ENCODE results near the gene RSPRY1. TPM values are rescaled to one million over a fixed set of nuclear protein-coding genes. Genes with fewer than 3 reads are reported as not detected.

RSPRY1 gene
- total and polyA plus RNA-seq, 2 of the 4 experiments (the other 2 are of a cell fraction) = 25.2 to 62.2 TPM

GRCh38 chr16:57157533-57157932, 28.6 kb upstream of the RSPRY1 start:
- H3K14ac ChIP-seq (replicated peaks; ENCODE audit: low read depth, low read length) = no peak overlapping the region
- H2AK9ac ChIP-seq (replicated peaks; ENCODE audit: low read depth, low read length, poor library complexity) = no peak overlapping the region
- intact Hi-C loops (cut with micrococcal nuclease) = no loop called here
- no peak overlapping the region for H3K56ac ChIP-seq (ENCODE audit: extremely low read depth, insufficient read depth, low read length)
- dilution Hi-C loops (cut with HindIII; ENCODE audit: low sequenced_read_pairs, unreplicated experiment) = no loop called here
- peaks cover 3 to 5% of the 10 kb centered on the region in 2 experiments; a peak in 1 of 4 replicates for H3K79me1 ChIP-seq (ENCODE audit: low read depth in 1 of 2, low read length in 2 of 2)
- H2BK5ac ChIP-seq (ENCODE audit: low read depth, low read length, poor library complexity, severe bottlenecking) = no peak overlapping the region
- no peak for TF ChIP-seq NFE2L2 (IDR thresholded peaks at IDR 0.05; ENCODE audit: low read depth, low read length)
- TF ChIP-seq POLR2A (IDR thresholded peaks at IDR 0.05; ENCODE audit: low read depth, low read length) = no peak
- no peak for TF ChIP-seq RFX5 (IDR thresholded peaks at IDR 0.05; ENCODE audit: low read depth, low read length)
- TF ChIP-seq CHD1 (IDR thresholded peaks at IDR 0.05; ENCODE audit: low read depth, low read length) = no peak
- TF ChIP-seq MXI1 (IDR thresholded peaks at IDR 0.05; ENCODE audit: borderline replicate concordance, low read depth, low read length) = no peak
- no peak for TF ChIP-seq CTCF (conservative IDR thresholded peaks at IDR 0.05; ENCODE audit: low read depth, low read length)
- no peak for TF ChIP-seq MAFK (IDR thresholded peaks at IDR 0.05; ENCODE audit: low read depth, low read length)
- TF ChIP-seq CEBPB (IDR thresholded peaks at IDR 0.05; ENCODE audit: low read depth, low read length) = no peak
- no peak for TF ChIP-seq USF2 (IDR thresholded peaks at IDR 0.05; ENCODE audit: low read depth, low read length)
- TF ChIP-seq SMC3 (IDR thresholded peaks at IDR 0.05; ENCODE audit: low read depth, low read length) = no peak
- TF ChIP-seq MAZ (IDR thresholded peaks at IDR 0.05; ENCODE audit: borderline replicate concordance, low read depth, low read length) = no peak
- no peak for TF ChIP-seq RAD21 (IDR thresholded peaks at IDR 0.05; ENCODE audit: low read length)
- no peak for TF ChIP-seq ELK1 (IDR thresholded peaks at IDR 0.05; ENCODE audit: borderline replicate concordance, low read depth, low read length)
- TF ChIP-seq BHLHE40 (IDR thresholded peaks at IDR 0.05; ENCODE audit: low read depth, low read length) = no peak
- no peak for TF ChIP-seq FOS (IDR thresholded peaks at IDR 0.05; ENCODE audit: low read depth, low read length)
- TF ChIP-seq RCOR1 (IDR thresholded peaks at IDR 0.05; ENCODE audit: insufficient replicate concordance, low read length) = no peak
- H3K4me1 ChIP-seq (ENCODE audit: control insufficient read depth, insufficient read depth, low read length) = no peaks in the 10 kb centered on the region
- H2BK120ac ChIP-seq (ENCODE audit: low read depth, low read length) = no peak overlapping the region
- no peak overlapping the region for H3K4me2 ChIP-seq (ENCODE audit: low read depth, low read length)
- H3K4me3 ChIP-seq (ENCODE audit: insufficient read depth, low read depth, low read length) = no peak overlapping the region
- POLR2A ChIA-PET (ENCODE audit: unreplicated experiment) = no interaction called here
- CTCF ChIA-PET = no interaction called here
- no peak overlapping the region for H3K4ac ChIP-seq (ENCODE audit: low read depth, low read length)
- H3K27ac ChIP-seq (ENCODE audit: insufficient read depth, low read length) = no peak overlapping the region
- H4K20me1 ChIP-seq (ENCODE audit: insufficient read depth, low read length) = no peaks in the 10 kb centered on the region
- H2AFZ ChIP-seq (replicated peaks; ENCODE audit: low read length, poor library complexity) = no peak overlapping the region
- H3K36me3 ChIP-seq (ENCODE audit: control insufficient read depth, insufficient read depth, low read length) = peaks cover 46% of the 10 kb centered on the region
- no peaks in the 10 kb centered on the region for H3K9me1 ChIP-seq (ENCODE audit: insufficient read depth, low read length)
- ATAC-seq (ENCODE audit: low read depth) (no peak), DNase-seq (no peak)
- no TSS peak for BruUV-seq (replicated peaks)
- H2AK5ac ChIP-seq (ENCODE audit: low read depth, low read length) = no peak overlapping the region
- H3K9me3 ChIP-seq (ENCODE audit: control insufficient read depth, insufficient read depth, low read length) = no peaks in the 10 kb centered on the region
- no peak overlapping the region for H4K8ac ChIP-seq (ENCODE audit: low read depth in 2 of 2, low read length in 2 of 2)
- no peak overlapping the region for H3K18ac ChIP-seq (ENCODE audit: low read depth, low read length)
- WGBS, 2 experiments (ENCODE audit: extremely low coverage in 2 of 2, insufficient read length in 1 of 2) = no CpG with 5 or more reads among the region's 1 CpG
- no peak overlapping the region for H4K5ac ChIP-seq (ENCODE audit: low read depth, low read length)
- no peaks in the 10 kb centered on the region for H3K27me3 ChIP-seq (ENCODE audit: control insufficient read depth, insufficient read depth, low read length)
- H3K9ac ChIP-seq (ENCODE audit: low read depth, low read length) = no peak overlapping the region
- no peak overlapping the region for H2BK15ac ChIP-seq (ENCODE audit: low read depth, low read length)
- no peak overlapping the region for H2BK20ac ChIP-seq (ENCODE audit: low read depth, low read length)
- in situ Hi-C loops (cut with MboI; ENCODE audit: low sequenced_read_pairs) = no loop called here
- H3K23ac ChIP-seq (ENCODE audit: low read depth, low read length) = no peak overlapping the region
- no peak overlapping the region for H4K91ac ChIP-seq (ENCODE audit: insufficient read depth, low read depth, low read length)
